HG03460 (cell line): ENCODE results near the gene RAB6C.
"Not testable (repeated sequence)": the region's sequence is repeated elsewhere in the genome, so short reads cannot be mapped to it uniquely, and the experiment has no call there.

ENCODE experiments used
- ATAC-seq: cut with Tn5 transposase; IDR thresholded peaks from one replicate; pipeline ENCODE4 v1.9.1; 2021; ENCODE audit not compliant: unreplicated experiment

Gene RAB6C

GRCh38 chr2:129993151-129993550 is 13.7 kb downstream of the RAB6C start:
- ATAC-seq, result not testable (repeated sequence)

GRCh38 chr2:129996657-129997237 is 17.3 kb downstream of the RAB6C start:
- not testable (repeated sequence) for ATAC-seq

- not testable (repeated sequence) for ATAC-seq
These were observed 19.3 kb downstream of the RAB6C start for GRCh38 chr2:129998771-129999170.

DNA sequence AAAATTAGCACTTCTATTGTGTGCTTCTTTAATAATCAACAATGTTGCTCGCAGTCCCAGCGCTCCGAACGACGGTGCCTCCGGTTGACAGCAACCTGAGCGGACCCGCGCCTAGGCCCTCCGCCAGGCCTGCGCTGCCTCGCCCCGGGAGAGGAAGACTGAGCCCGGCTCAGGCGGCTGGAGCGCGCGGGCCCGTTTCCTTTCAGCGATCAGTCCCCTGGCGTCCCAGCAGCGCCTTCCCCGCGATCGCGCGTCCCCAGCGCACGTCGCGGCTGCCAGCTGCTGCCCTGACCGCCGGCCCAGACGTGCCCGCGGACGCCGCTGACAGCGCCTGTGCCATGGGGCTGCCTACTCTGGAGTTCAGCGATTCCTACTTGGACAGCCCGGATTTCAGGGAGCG is 26.4 kb downstream of the RAB6C start:
- ATAC-seq, result not testable (repeated sequence)

- not testable (repeated sequence) for ATAC-seq
These were observed 37.2 kb downstream of the RAB6C start for GRCh38 chr2:130016701-130017100.

GRCh38 chr2:130019402-130019801 is 39.9 kb downstream of the RAB6C start:
- no peak for ATAC-seq

- ATAC-seq, result not testable (repeated sequence)
These were observed 40.6 kb downstream of the RAB6C start for GRCh38 chr2:130020069-130020468.

GRCh38 chr2:130025931-130026330 is 46.5 kb downstream of the RAB6C start:
- not testable (repeated sequence) for ATAC-seq
